Testis (tissue), 3 donors: ENCODE data around the gene STX12. TPM values are rescaled to one million over a fixed set of nuclear protein-coding genes. Genes with fewer than 3 reads are reported as not detected.

ENCODE experiments used
- DNase-seq: peaks from one replicate; pipeline ENCODE4 v3.0.0-alpha.2; 2019
- H3K27ac ChIP-seq, 2 donors: fragments of 200-600 bp; sonication (generic); one replicate each; pipeline ENCODE4 v1.5.1; 2019
- H3K27me3 ChIP-seq: fragments of 200-600 bp; sonication (generic); one replicate; pipeline ENCODE4 v1.5.1; 2019
- H3K36me3 ChIP-seq: fragments of 200-600 bp; sonication (generic); one replicate; pipeline ENCODE4 v1.5.1; 2017; ENCODE audit warnings: low read depth; ENCODE audit errors: missing control alignments
- H3K4me1 ChIP-seq: fragments of 200-600 bp; sonication (generic); one replicate; pipeline ENCODE4 v1.5.1; 2019
- H3K4me3 ChIP-seq, 2 donors: fragments of 200-600 bp; sonication (generic); one replicate each; pipeline ENCODE4 v1.5.1; 2017 to 2019
- H3K9me3 ChIP-seq: fragments of 200-600 bp; sonication (generic); one replicate; pipeline ENCODE4 v1.5.1; 2017
- CTCF ChIP-seq, 3 experiments: fragments of 450-650 bp in 2 of 3; fragments of 200-600 bp in 1 of 3; sonication (generic) in 1 of 3; IDR thresholded peaks; one replicate each; pipeline ENCODE4 v1.5.1; 2016 to 2019; ENCODE audit warnings: antibody characterized with exemption in 3 of 3, mild to moderate bottlenecking in 2 of 3, moderate library complexity in 1 of 3
- POLR2A ChIP-seq: fragments of 450-650 bp; IDR thresholded peaks from one replicate; pipeline ENCODE4 v1.6.1; 2017; ENCODE audit warnings: antibody characterized with exemption, mild to moderate bottlenecking, moderate library complexity
- WGBS, 2 donors: methylation state at CpG; one replicate each; pipeline ENCODE4 v1.1.5; 2018; 5-methylcytosine and 5-hydroxymethylcytosine counted together
- intact Hi-C: fragments of 100-400 bp; cut with DNase I; formaldehyde crosslinking; loops from one replicate; pipeline ENCODE4 v1.15.1; 2023; ENCODE audit warnings: low total_unique reads
- polyA plus RNA-seq: library from polyadenylated mRNA; stranded (reverse); fragments of 350-450 nt; fragmentation: Illumina TruSeq; extraction: RNeasy Lipid Tissue Mini Kit (QIAGEN cat#74804); gene quantifications from one replicate; pipeline ENCODE4 v1.2.3, GENCODE V29; 2014; ENCODE audit warnings: low read depth, low replicate concordance; ENCODE audit not compliant: insufficient read depth
- total RNA-seq, 2 donors: library from RNA; depleted of rRNA; stranded (reverse); fragments of >200 nt; gene quantifications; one replicate each; pipeline ENCODE4 v1.2.3, GENCODE V29; 2016

STX12 gene
- total and polyA plus RNA-seq, 3 donors from 2014 or later: 32.0 to 46.7 (median 39.1) TPM

- DNase-seq: peak; percentile 96
- TF ChIP-seq POLR2A: peak; percentile 29
- no peak for TF ChIP-seq CTCF (IDR thresholded peaks at IDR 0.05)
- Histone ChIP-seq H3K4me1 (peaks cover 7% of the 10 kb centered on the region), H3K27me3 (no peaks in the 10 kb centered on the region), H3K36me3 (no peaks in the 10 kb centered on the region), H3K4me3 (peak within 1 kb of the TSS; percentile 98 to 99), H3K9me3 (no peaks in the 10 kb centered on the region), H3K27ac (peak within 1 kb of the TSS; percentile 92 to 93)
- WGBS, 2 donors: 1% methylated on average over 31 to 45 of the region's 60 CpGs
- intact Hi-C loops: loop anchor here (10.0 kb wide), 1 partner anchor 156 kb away; the partner anchor contains the start of gene IFI6
These were observed 57.8 kb downstream of the STX12 start, which contains the start of gene PPP1R8 for GRCh38 chr1:27830621-27831440. Gene PPP1R8, plus strand, starts transcription at chr1:27830782. Its CDS starts 54 bp downstream, at chr1:27830836.

- Histone ChIP-seq H3K27me3 (no peaks in the 10 kb centered on the region), H3K4me1 (peaks cover 7% of the 10 kb centered on the region), H3K27ac (no peak overlapping the region), H3K36me3 (no peaks in the 10 kb centered on the region), H3K9me3 (no peaks in the 10 kb centered on the region), H3K4me3 (peak overlapping the region; percentile 98 to 99)
- intact Hi-C loops: loop anchor here (10.0 kb wide), 1 partner anchor 157 kb away; the partner anchor contains the start of gene IFI6
- 27 to 39% methylated on average over 10 of the region's 10 CpGs for WGBS, 2 donors
- DNase-seq: no peak
- TF ChIP-seq CTCF (IDR thresholded peaks at IDR 0.05) (no peak), POLR2A (no peak)
These were observed 58.8 kb downstream of the STX12 start for GRCh38 chr1:27831568-27832410.

GRCh38 chr1:27832762-27833161 is 59.7 kb downstream of the STX12 start:
- intact Hi-C loops: loop anchor here (10.0 kb wide), 1 partner anchor 158 kb away; the partner anchor contains the start of gene IFI6
- Histone ChIP-seq H3K4me1 (peaks cover 7% of the 10 kb centered on the region), H3K9me3 (no peaks in the 10 kb centered on the region), H3K27me3 (no peaks in the 10 kb centered on the region), H3K4me3 (no peak overlapping the region), H3K36me3 (no peaks in the 10 kb centered on the region), H3K27ac (no peak overlapping the region)
- WGBS, 2 donors: 57 to 66% methylated on average over 2 of the region's 2 CpGs
- TF ChIP-seq CTCF (IDR thresholded peaks at IDR 0.05) (no peak), POLR2A (no peak)
- DNase-seq: no peak

GRCh38 chr1:27833470-27833869 is 60.5 kb downstream of the STX12 start:
- Histone ChIP-seq H3K4me3 (no peak overlapping the region), H3K36me3 (no peaks in the 10 kb centered on the region), H3K9me3 (no peaks in the 10 kb centered on the region), H3K27ac (no peak overlapping the region), H3K4me1 (peaks cover 7% of the 10 kb centered on the region), H3K27me3 (no peaks in the 10 kb centered on the region)
- intact Hi-C loops: loop anchor here (10.0 kb wide), 1 partner anchor 159 kb away; the partner anchor contains the start of gene IFI6
- 78 to 85% methylated on average over 3 of the region's 3 CpGs for WGBS, 2 donors
- TF ChIP-seq CTCF (IDR thresholded peaks at IDR 0.05) (no peak), POLR2A (no peak)
- DNase-seq: no peak
